Fibroblast of villous mesenchyme (primary cell): ENCODE results near the gene MCUR1. TPM values are rescaled to one million over a fixed set of nuclear protein-coding genes. Genes with fewer than 3 reads are reported as not detected.
"Not testable (repeated sequence)": the region's sequence is repeated elsewhere in the genome, so short reads cannot be mapped to it uniquely, and the experiment has no call there.

Experiments
- DNase-seq: peaks from one replicate; pipeline ENCODE4 v3.0.0-alpha.2; 2010; ENCODE audit warnings: low read depth
- H3K4me3 ChIP-seq: 2 replicates; pipeline ENCODE4 v1.5.1; 2011; ENCODE audit warnings: low read depth, mild to moderate bottlenecking, low read length
- total RNA-seq: library from RNA; depleted of rRNA; stranded (reverse); fragments of >200 nt; gene quantifications from 2 replicates; pipeline ENCODE4 v1.2.3, GENCODE V29; 2012
- TF ChIP-seq, protein P1 (sequence below): IDR thresholded peaks from 2 replicates; pipeline ENCODE4 v1.5.1; 2012; ENCODE audit warnings: low read depth, mild to moderate bottlenecking, low read length; ENCODE audit not compliant: insufficient read depth

The MCUR1 gene
- total RNA-seq, 1 donor = 13.8 TPM

DNA sequence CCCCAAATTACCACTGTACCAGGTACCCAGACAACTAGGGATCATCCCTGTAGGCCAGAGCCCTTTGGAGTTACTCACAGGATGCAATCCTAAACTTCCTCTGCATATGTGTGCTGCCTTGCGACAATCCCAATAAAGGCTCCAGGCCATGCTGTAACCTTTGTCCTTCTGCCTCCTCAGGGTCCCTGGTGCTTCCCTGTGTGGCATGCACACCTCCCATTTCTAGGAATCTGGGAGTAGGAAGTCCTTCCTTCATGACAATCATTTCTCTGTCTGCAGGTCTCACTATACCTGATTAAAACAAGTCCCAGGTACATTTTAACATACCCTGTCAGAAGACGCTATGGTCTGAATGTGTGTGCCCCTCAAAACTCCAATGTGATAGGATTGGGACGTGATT, 37.0 kb upstream of the MCUR1 start:
- no peak overlapping the region for H3K4me3 ChIP-seq
- DNase-seq = no peak
- TF ChIP-seq, protein P1, sequence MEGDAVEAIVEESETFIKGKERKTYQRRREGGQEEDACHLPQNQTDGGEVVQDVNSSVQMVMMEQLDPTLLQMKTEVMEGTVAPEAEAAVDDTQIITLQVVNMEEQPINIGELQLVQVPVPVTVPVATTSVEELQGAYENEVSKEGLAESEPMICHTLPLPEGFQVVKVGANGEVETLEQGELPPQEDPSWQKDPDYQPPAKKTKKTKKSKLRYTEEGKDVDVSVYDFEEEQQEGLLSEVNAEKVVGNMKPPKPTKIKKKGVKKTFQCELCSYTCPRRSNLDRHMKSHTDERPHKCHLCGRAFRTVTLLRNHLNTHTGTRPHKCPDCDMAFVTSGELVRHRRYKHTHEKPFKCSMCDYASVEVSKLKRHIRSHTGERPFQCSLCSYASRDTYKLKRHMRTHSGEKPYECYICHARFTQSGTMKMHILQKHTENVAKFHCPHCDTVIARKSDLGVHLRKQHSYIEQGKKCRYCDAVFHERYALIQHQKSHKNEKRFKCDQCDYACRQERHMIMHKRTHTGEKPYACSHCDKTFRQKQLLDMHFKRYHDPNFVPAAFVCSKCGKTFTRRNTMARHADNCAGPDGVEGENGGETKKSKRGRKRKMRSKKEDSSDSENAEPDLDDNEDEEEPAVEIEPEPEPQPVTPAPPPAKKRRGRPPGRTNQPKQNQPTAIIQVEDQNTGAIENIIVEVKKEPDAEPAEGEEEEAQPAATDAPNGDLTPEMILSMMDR = no peak

DNA sequence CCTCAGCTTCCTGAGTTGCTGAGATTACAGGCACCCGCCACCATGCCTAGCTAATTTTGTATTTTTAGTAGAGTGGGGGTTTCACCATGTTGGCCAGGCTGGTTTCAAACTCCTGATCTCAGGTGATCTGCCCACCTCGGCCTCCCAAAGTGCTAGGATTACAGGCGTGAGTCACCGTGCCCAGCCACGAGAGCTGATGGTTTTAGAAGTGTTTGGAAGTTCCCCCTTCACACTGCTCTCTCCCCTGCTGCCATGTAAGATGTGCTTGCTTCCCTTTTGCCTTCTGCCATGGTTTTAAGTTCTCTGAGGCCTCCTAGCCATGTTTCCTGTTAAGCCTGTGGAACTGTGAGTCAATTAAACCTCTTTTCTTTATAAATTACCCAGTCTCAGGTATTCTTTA, 36.3 kb upstream of the MCUR1 start:
- not testable (repeated sequence) for DNase-seq, H3K4me3 ChIP-seq

DNA sequence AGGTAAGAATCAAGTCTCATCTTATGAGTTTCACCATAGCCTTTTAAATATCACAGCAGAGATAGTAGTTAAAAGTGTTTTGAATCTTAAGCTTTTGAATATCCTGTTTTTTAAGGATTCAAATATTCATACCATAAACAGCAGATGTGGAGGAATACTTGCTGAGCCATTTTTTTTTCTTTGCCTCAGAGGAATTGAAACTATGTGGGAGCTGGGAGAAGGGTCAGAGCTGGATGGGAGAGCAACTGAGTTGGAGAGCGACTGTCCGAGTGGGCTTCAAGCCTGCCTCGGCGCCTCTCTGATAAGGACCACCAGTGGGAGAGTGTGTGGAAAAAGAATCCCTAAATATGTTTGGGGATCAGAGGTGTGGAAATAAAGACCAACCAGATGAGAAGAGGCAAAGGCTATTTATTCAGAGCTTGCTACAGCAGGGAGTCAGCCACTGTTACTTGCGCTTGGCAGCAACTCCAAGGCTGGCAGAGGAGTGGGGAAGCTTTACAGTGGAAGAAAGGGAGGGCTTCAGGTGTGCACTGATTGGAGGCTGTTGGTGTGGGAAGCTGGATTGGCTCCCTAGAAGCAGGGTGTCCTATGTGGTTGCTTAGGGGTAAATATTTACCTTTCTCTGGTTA, 34.3 kb upstream of the MCUR1 start:
- TF ChIP-seq, protein P1 = no peak
- DNase-seq = peak; percentile 27
- H3K4me3 ChIP-seq = no peak overlapping the region

DNA sequence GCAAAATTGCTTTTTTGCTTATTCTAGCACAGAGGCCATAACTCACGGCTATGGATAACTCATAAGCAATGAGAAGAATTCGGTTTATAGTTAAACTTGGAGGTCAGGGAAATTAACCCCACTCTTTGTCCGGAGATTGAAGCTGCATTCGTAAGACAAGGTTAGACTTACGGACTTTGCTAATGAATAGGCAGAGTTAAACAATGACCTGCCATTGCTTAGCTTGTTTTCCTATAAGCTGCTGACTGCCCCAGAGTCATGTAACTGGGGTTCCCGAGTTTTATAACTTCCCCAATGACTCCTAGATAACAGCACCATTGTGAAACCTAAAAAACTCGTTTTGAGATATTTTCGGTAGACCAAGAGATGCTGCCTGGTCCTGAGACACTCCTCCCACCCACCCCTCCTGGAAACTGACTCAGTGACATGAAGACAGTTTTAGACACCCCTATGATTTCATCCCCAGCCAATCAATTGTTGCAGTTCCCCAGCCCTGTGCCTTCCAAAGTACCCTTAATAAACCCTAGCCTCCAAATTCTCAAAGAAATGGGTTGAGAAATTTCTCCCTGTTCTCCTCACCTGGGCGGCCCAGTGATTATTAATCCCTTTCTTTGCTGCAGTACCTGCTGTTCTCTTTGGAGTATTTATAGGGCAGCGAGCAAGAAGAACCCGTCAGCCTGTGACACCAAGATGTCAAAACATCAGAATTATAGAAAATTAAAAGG, 33.1 kb upstream of the MCUR1 start:
- no peak overlapping the region for H3K4me3 ChIP-seq
- no peak for DNase-seq
- TF ChIP-seq, protein P1 = no peak

DNA sequence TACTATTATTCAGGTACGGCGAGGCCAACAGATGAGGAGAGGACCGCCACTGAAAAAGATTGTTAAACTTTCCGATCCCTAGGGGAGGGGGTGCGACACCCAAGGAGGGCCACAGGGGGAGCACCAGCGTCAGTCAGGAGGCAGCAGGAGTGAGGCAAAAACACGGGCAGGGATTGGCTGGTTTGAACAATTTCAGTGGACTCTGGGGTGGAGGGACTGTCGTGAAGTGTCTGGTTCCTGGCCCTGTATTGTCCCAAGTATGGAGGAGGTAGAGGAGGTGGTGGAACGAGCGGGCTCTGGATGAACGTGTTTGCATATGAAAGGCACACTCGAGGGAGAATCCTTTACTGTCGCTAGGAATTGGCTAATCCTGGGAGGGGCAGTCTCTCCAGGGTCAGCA, 32.5 kb upstream of the MCUR1 start:
- TF ChIP-seq, protein P1 = no peak
- H3K4me3 ChIP-seq = no peak overlapping the region
- DNase-seq = no peak

DNA sequence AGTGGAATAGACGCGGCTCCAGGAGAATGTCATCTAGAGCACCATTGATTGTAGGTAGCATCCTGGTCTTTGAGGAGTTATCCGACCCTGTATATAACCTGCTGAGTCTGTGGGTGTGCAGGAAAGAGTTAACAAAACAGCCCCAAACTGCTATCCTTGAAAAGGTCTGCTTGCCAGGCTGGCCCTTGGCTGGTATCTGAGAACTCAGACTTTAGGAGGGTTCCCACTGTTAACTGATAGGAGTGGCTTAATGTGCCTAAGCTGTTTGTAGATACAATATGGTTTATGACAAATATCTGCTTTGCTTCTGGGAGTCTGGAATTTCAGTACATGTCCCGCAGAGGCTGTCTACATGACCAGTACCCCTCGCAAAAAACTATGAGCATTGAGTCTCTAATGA, 27.6 kb upstream of the MCUR1 start:
- no peak for DNase-seq
- H3K4me3 ChIP-seq = no peak overlapping the region
- TF ChIP-seq, protein P1 = no peak

DNA sequence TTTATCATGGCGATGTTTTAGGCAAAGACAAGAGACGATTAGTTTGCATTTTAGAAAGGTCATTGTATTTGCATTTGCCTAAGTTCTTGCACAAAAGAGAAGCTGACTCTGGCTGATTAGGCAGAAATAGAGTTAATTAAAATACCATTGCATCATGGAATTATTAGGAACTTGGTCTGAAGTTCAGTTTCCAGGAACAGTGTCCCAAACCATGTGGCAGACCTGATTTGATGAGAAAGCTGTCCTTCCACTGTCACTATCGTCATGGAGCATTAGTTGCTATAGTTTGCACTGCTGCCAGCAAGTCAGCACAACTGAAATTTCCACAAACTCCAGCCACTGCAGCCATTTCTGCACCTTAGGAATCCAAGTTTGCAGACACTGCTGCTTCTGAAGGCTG, 24.3 kb upstream of the MCUR1 start:
- TF ChIP-seq, protein P1 = no peak
- no peak for DNase-seq
- H3K4me3 ChIP-seq = no peak overlapping the region
